OCI-LY7 (cell line): ENCODE data around the gene CHST6. TPM values are rescaled to one million over a fixed set of nuclear protein-coding genes. Genes with fewer than 3 reads are reported as not detected.

Experiments used
- BruUV-seq: library from RNA; stranded (reverse); fragments of 400-500 nt; replicated peaks from 2 replicates; lab custom pipeline; 2021; lab: Mats Ljungman, UMichigan
- CTCF ChIA-PET: fragments of 300-600 bp; sonication (Branson Sonifier 250); formaldehyde crosslinking; loops from one replicate; lab custom pipeline; 2022; ENCODE audit warnings: antibody characterized with exemption; ENCODE audit not compliant: unreplicated experiment; lab: Charles Lee
- POLR2A ChIA-PET: fragments of 300-600 bp; sonication (Branson Sonifier 250); formaldehyde crosslinking; loops from one replicate; lab custom pipeline; 2022; ENCODE audit warnings: antibody characterized with exemption; lab: Charles Lee
- DNase-seq: peaks from one replicate; pipeline ENCODE4 v3.0.0-alpha.2; 2015; ENCODE audit warnings: low spot score
- H2AFZ ChIP-seq: fragments of 200-600 bp; sonication (generic), shearing (Covaris generic); 2 replicates; pipeline ENCODE4 v1.6.1; 2014; ENCODE audit warnings: mild to moderate bottlenecking, antibody characterized with exemption, low read length, moderate library complexity
- H3K27ac ChIP-seq: fragments of 200-600 bp; sonication (generic); 2 replicates; pipeline ENCODE4 v1.5.1; 2014; ENCODE audit warnings: mixed run types, low read depth, mild to moderate bottlenecking, moderate library complexity, low read length, inconsistent platforms; ENCODE audit not compliant: poor library complexity, severe bottlenecking
- H3K36me3 ChIP-seq: fragments of 200-600 bp; sonication (generic); 2 replicates; pipeline ENCODE4 v1.6.1; 2014; ENCODE audit warnings: mild to moderate bottlenecking, antibody characterized with exemption, low read length, moderate library complexity, mixed read lengths; ENCODE audit not compliant: insufficient read depth
- H3K4me1 ChIP-seq: fragments of 200-600 bp; sonication (generic); 2 replicates; pipeline ENCODE4 v1.5.1; 2014; ENCODE audit warnings: mild to moderate bottlenecking, low read length; ENCODE audit not compliant: insufficient read depth, poor library complexity, severe bottlenecking
- H3K4me2 ChIP-seq: fragments of 200-600 bp; sonication (generic); 2 replicates; pipeline ENCODE4 v1.6.1; 2014; ENCODE audit warnings: mild to moderate bottlenecking, low read length
- H3K4me3 ChIP-seq: fragments of 200-600 bp; sonication (generic); 2 replicates; pipeline ENCODE4 v1.5.1; 2014; ENCODE audit warnings: mild to moderate bottlenecking, low read depth, low read length; ENCODE audit not compliant: poor library complexity, severe bottlenecking
- H3K79me2 ChIP-seq: fragments of 200-600 bp; sonication (generic); 2 replicates; pipeline ENCODE4 v1.6.1; 2016; ENCODE audit warnings: low read depth, mild to moderate bottlenecking, low read length, moderate library complexity, mixed read lengths; ENCODE audit not compliant: insufficient read depth
- H3K9me2 ChIP-seq: fragments of 200-600 bp; sonication (generic); 2 replicates; pipeline ENCODE4 v1.6.1; 2016; ENCODE audit warnings: mild to moderate bottlenecking, low read length, mixed read lengths; ENCODE audit not compliant: insufficient read depth
- H3K9me3 ChIP-seq: fragments of 200-600 bp; sonication (generic); 2 replicates; pipeline ENCODE4 v1.6.1; 2014; ENCODE audit warnings: mild to moderate bottlenecking, mixed run types, low read length, mixed read lengths
- H4K20me1 ChIP-seq: fragments of 200-600 bp; sonication (generic); 2 replicates; pipeline ENCODE4 v1.6.1; 2014; ENCODE audit warnings: mild to moderate bottlenecking, antibody characterized with exemption, low read length, moderate library complexity, mixed read lengths; ENCODE audit not compliant: insufficient read depth
- CTCF ChIP-seq: fragments of 200-600 bp; sonication (generic); conservative IDR thresholded peaks from 2 replicates; pipeline ENCODE4 v1.5.1; 2014; ENCODE audit warnings: mild to moderate bottlenecking, antibody characterized with exemption, low read length, moderate library complexity, mixed read lengths
- EZH2phosphoT487 ChIP-seq: fragments of 200-600 bp; sonication (generic); IDR thresholded peaks from 2 replicates; pipeline ENCODE4 v1.6.1; 2018; ENCODE audit warnings: low read depth, borderline replicate concordance, mild to moderate bottlenecking, mixed run types, antibody characterized with exemption, low read length, moderate library complexity, mixed read lengths
- intact Hi-C: fragments of 100-400 bp; cut with micrococcal nuclease; formaldehyde crosslinking; loops from one replicate; pipeline ENCODE4 v1.10.0; 2022; ENCODE audit not compliant: unreplicated experiment
- total RNA-seq, 2 experiments: library from RNA; depleted of rRNA in 1 of 2; stranded (reverse); fragments of >200 nt in 1 of 2; shearing (Covaris generic) in 1 of 2; gene quantifications; 2 replicates each; pipeline ENCODE4 v1.2.3, GENCODE V29; 2014 to 2022

The CHST6 gene
- total RNA-seq, 2 experiments from 2014 or later = 0.06 TPM; not detected in 1

DNA sequence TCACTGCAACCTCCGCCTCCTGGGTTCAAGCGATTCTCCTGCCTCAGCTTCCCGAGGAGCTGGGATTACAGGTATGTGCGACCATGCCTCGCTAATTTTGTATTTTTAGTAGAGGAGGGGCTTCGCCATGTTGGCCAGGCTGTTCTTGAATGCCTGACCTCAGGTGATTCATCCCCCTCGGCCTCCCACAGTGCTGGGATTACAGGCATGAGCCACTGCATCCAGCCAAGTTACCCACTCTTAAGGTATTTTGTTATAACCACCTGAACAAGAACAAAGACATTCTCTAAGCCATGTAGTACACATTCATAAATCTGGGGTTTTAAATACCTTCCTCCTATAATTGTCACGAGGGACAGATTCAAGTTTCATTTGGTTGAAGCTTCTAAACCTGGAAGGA lies 18.4 kb downstream of the CHST6 start:
- ChIA-PET CTCF (interaction anchor here (0.5 kb wide), 1 partner anchor 295 kb away, joined by 3 read pairs; no protein-coding TSS in a partner anchor), POLR2A (interaction anchor here (0.6 to 1.1 kb wide), 2 partner anchors 130 to 516 kb away, joined by 3 to 4 read pairs; no protein-coding TSS in a partner anchor)
- no peak for DNase-seq
- H3K9me2 ChIP-seq = no peaks in the 10 kb centered on the region
- H3K4me1 ChIP-seq = no peaks in the 10 kb centered on the region
- TF ChIP-seq EZH2phosphoT487 (no peak), CTCF (no peak)
- H3K9me3 ChIP-seq = no peaks in the 10 kb centered on the region
- no peak overlapping the region for H3K27ac ChIP-seq
- H3K4me2 ChIP-seq = no peak overlapping the region
- BruUV-seq = no TSS peak
- no peaks in the 10 kb centered on the region for H4K20me1 ChIP-seq
- no peaks in the 10 kb centered on the region for H3K79me2 ChIP-seq
- H3K36me3 ChIP-seq = no peaks in the 10 kb centered on the region
- intact Hi-C loops = no loop called here
- no peak overlapping the region for H2AFZ ChIP-seq
- no peak overlapping the region for H3K4me3 ChIP-seq

DNA sequence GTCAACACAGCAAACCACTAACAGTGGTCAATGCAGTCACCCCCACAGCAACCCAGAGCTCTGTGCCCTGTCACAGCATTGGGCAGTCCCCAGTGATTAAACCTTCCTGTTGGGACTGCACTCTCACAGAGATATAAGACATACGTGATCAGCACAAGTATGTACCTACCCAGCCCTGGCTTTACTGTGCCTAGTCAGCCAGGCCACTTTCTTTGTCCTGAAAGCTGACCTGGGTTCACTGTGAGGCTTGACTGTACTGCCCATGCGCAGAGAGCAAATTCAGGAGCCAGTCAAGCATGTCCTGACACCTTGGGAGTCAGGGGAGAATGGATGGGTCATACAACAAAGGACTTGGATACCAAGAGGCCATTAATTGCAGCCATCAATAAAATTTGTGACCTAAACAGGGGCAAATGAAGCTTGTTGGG lies 19.8 kb downstream of the CHST6 start:
- TF ChIP-seq CTCF (no peak), EZH2phosphoT487 (no peak)
- Histone ChIP-seq H3K9me3 (no peaks in the 10 kb centered on the region), H3K36me3 (no peaks in the 10 kb centered on the region), H3K27ac (no peak overlapping the region), H4K20me1 (no peaks in the 10 kb centered on the region), H3K4me1 (no peaks in the 10 kb centered on the region), H3K4me2 (no peak overlapping the region), H2AFZ (no peak overlapping the region), H3K4me3 (no peak overlapping the region), H3K9me2 (no peaks in the 10 kb centered on the region), H3K79me2 (no peaks in the 10 kb centered on the region)
- ChIA-PET CTCF (no interaction called here), POLR2A (interaction anchor here (0.6 kb wide), 2 partner anchors 42 to 949 kb away, joined by 3 read pairs; no protein-coding TSS in a partner anchor)
- intact Hi-C loops = no loop called here
- no peak for DNase-seq
- BruUV-seq = no TSS peak
